Measurements from ENCODE around the gene SLIT3.

DNA sequence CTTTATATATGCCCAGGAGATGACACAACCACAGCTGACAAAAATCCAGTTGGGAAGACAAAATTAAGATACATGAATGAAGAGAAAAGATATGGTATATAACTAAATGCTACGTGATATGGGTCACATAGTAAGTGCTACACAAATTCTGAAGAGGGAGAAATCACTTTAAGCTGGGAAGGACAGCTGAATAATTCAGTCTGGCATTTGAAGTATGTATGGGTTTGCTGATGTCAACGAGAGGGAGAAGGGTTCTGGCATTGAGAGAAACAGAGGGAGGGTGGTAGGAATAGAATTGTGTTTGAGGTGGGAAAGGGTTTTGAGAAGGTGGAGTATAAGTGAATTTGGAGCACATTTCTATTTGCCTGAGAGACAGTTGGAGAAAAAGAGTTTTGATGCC is 6.7 kb upstream of the SLIT3 start:
- TF ChIP-seq, protein P1, sequence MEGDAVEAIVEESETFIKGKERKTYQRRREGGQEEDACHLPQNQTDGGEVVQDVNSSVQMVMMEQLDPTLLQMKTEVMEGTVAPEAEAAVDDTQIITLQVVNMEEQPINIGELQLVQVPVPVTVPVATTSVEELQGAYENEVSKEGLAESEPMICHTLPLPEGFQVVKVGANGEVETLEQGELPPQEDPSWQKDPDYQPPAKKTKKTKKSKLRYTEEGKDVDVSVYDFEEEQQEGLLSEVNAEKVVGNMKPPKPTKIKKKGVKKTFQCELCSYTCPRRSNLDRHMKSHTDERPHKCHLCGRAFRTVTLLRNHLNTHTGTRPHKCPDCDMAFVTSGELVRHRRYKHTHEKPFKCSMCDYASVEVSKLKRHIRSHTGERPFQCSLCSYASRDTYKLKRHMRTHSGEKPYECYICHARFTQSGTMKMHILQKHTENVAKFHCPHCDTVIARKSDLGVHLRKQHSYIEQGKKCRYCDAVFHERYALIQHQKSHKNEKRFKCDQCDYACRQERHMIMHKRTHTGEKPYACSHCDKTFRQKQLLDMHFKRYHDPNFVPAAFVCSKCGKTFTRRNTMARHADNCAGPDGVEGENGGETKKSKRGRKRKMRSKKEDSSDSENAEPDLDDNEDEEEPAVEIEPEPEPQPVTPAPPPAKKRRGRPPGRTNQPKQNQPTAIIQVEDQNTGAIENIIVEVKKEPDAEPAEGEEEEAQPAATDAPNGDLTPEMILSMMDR (IDR thresholded peaks at IDR 0.05; ENCODE audit: borderline replicate concordance, extremely low read depth, low read length, poor library complexity, severe bottlenecking) = no peak
- no peak for TF ChIP-seq EZH2 (IDR thresholded peaks at IDR 0.05; ENCODE audit: borderline replicate concordance, low read depth, low read length, severe bottlenecking)

Measured in DND-41 (cell line).